PFSK-1 (cell line): ENCODE data around the gene NUDT3.

Experiments used
- FOXP2 ChIP-seq: optimal IDR thresholded peaks from 2 replicates; pipeline ENCODE3; 2011; ENCODE audit warnings: borderline replicate concordance, control low read depth, inconsistent platforms; ENCODE audit not compliant: insufficient read depth; ENCODE audit errors: extremely low read length, extremely low read depth
- SIN3A ChIP-seq: IDR thresholded peaks from 2 replicates; pipeline ENCODE4 v1.6.1; 2012; ENCODE audit warnings: mild to moderate bottlenecking, low read length, moderate library complexity, borderline replicate concordance; ENCODE audit not compliant: insufficient read depth

- TF ChIP-seq SIN3A (no peak), FOXP2 (no peak)
Measured at GRCh38 chr6:34352305-34352937, 40.0 kb downstream of the NUDT3 start.
